ENCODE measurements around the gene CACNB4.

GRCh38 chr2:152061383-152061782 lies 37.5 kb downstream of the CACNB4 start:
- TF ChIP-seq POLR2A (IDR thresholded peaks at IDR 0.05) (no peak), CTCF (IDR thresholded peaks at IDR 0.05) (no peak)
